ENCODE measurements around the gene SGPP1.
"Not testable (repeated sequence)": the region's sequence is repeated elsewhere in the genome, so short reads cannot be mapped to it uniquely, and the experiment has no call there.

SGPP1 gene

GRCh38 chr14:63725786-63726460, 1.9 kb downstream of the SGPP1 start:
- no peak for DNase-seq (ENCODE audit: low spot score)

- no peak for DNase-seq (ENCODE audit: low spot score)
Measured at GRCh38 chr14:63717702-63718101, 10.2 kb downstream of the SGPP1 start.

- DNase-seq (ENCODE audit: low spot score), result no peak
Measured at GRCh38 chr14:63715360-63715759, 12.5 kb downstream of the SGPP1 start.

GRCh38 chr14:63713764-63714163, 14.1 kb downstream of the SGPP1 start:
- DNase-seq (ENCODE audit: low spot score), result no peak

GRCh38 chr14:63713058-63713457, 14.8 kb downstream of the SGPP1 start:
- no peak for DNase-seq (ENCODE audit: low spot score)

- DNase-seq (ENCODE audit: low spot score), result no peak
Measured at GRCh38 chr14:63712123-63712522, 15.7 kb downstream of the SGPP1 start.

- DNase-seq (ENCODE audit: low spot score), result no peak
Measured at GRCh38 chr14:63710497-63710896, 17.4 kb downstream of the SGPP1 start.

- no peak for DNase-seq (ENCODE audit: low spot score)
Measured at GRCh38 chr14:63709589-63709988, 18.3 kb downstream of the SGPP1 start.

GRCh38 chr14:63707216-63707615, 20.6 kb downstream of the SGPP1 start:
- no peak for DNase-seq (ENCODE audit: low spot score)

GRCh38 chr14:63705561-63706070, 22.2 kb downstream of the SGPP1 start:
- no peak for DNase-seq (ENCODE audit: low spot score)

GRCh38 chr14:63702530-63702929, 25.3 kb downstream of the SGPP1 start:
- DNase-seq (ENCODE audit: low spot score), result not testable (repeated sequence)

GRCh38 chr14:63701606-63702299, 26.1 kb downstream of the SGPP1 start:
- DNase-seq (ENCODE audit: low spot score), result no peak

GRCh38 chr14:63692310-63693020, 35.4 kb downstream of the SGPP1 start:
- DNase-seq (ENCODE audit: low spot score), result no peak

- DNase-seq (ENCODE audit: low spot score), result no peak
Measured at GRCh38 chr14:63689132-63689531, 38.7 kb downstream of the SGPP1 start.

- DNase-seq (ENCODE audit: low spot score), result no peak
Measured at GRCh38 chr14:63686926-63687325, 40.9 kb downstream of the SGPP1 start.

- DNase-seq (ENCODE audit: low spot score), result no peak
Measured at GRCh38 chr14:63685401-63685800, 42.5 kb downstream of the SGPP1 start.

- no peak for DNase-seq (ENCODE audit: low spot score)
Measured at GRCh38 chr14:63682727-63683593, 44.9 kb downstream of the SGPP1 start.

- no peak for DNase-seq (ENCODE audit: low spot score)
Measured at GRCh38 chr14:63678536-63678935, 49.3 kb downstream of the SGPP1 start.

GRCh38 chr14:63677891-63678379, 49.9 kb downstream of the SGPP1 start:
- DNase-seq (ENCODE audit: low spot score), result no peak

- DNase-seq (ENCODE audit: low spot score), result no peak
Measured at GRCh38 chr14:63676615-63677014, 51.2 kb downstream of the SGPP1 start.

GRCh38 chr14:63673886-63674497, 53.9 kb downstream of the SGPP1 start:
- no peak for DNase-seq (ENCODE audit: low spot score)
